Right lobe of liver (tissue), 4 donors: ENCODE results near the gene BRPF3.

ENCODE experiments used
- CTCF ChIP-seq, 4 donors: fragments of 200-600 bp in 3 of 4; fragments of 450-650 bp in 1 of 4; IDR thresholded peaks; one replicate each; pipeline versions ENCODE4 v1.5.1 to v1.8.0; 2016 to 2022; ENCODE audit warnings: antibody characterized with exemption in 4 of 4, mild to moderate bottlenecking in 2 of 4
- POLR2A ChIP-seq: fragments of 450-650 bp; IDR thresholded peaks from one replicate; pipeline ENCODE4 v1.6.1; 2017; ENCODE audit warnings: antibody characterized with exemption, mild to moderate bottlenecking
- donor health status: DM: no; HTN: no; CAD: no.
- donor health status: DM: no; HTN: no; CAD: no.
- donor health status: DM: no; HTN: yes; CAD: no.

- TF ChIP-seq POLR2A (no peak), CTCF (IDR thresholded peaks at IDR 0.05) (no peak)
Observed at GRCh38 chr6:36209606-36210005, 13.1 kb downstream of the BRPF3 start.
